GM12872 (cell line): ENCODE measurements around the gene TRIM61.

Source experiments
- TF ChIP-seq, protein P1 (sequence below): IDR thresholded peaks from 3 replicates; pipeline ENCODE4 v1.5.1; 2011; ENCODE audit warnings: low read depth, mild to moderate bottlenecking, low read length, moderate library complexity; ENCODE audit not compliant: insufficient read depth

Gene TRIM61

DNA sequence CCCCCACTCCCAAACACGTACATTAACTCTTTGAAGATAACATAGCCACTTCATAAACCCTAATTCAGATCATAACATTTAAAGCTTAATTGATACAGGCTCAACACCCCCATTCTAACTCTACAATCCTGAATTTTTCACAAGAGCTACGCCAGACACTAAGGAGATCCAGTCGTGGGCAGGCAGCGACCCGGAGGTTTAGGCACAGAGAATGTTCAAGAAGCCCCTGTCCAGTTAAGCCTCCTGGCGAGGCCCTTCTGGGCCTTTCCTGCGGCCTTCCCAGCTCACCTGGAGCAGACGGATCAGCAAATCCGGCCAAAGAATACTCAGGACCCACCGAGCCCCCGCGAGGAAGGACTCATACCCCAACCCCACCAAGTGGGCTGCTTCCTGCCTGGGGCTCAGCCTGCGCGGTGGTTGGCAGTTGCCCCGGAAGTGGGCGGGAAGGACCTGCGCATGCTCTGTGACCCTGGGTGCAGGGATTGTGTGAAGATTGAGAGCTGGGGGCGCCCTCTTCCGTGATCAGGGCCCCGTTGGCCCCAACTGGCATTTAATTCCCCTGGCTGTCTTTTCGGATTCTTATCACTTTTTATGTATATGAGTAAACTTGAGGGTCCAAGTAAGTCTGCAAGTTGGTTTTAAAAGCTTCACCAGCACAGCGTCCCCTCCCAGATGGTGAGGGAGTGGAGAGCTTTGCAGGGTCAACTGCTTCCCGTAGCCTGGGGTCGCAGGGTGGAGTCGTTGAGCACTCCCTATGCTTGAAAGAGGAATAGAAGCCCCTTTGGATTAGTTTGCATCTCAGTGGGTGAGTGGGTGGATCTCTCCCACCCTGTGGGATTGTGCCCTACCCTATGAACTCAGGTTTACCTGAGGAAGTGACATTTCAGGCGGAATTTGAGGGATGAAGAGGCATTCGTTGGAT, at the start of gene TRIM61:
TRIM61 (minus strand) TSS at position 415 of the 922 bp plus-strand sequence. CDS start 7,655 bp downstream, outside the sequence.
- TF ChIP-seq, protein P1, sequence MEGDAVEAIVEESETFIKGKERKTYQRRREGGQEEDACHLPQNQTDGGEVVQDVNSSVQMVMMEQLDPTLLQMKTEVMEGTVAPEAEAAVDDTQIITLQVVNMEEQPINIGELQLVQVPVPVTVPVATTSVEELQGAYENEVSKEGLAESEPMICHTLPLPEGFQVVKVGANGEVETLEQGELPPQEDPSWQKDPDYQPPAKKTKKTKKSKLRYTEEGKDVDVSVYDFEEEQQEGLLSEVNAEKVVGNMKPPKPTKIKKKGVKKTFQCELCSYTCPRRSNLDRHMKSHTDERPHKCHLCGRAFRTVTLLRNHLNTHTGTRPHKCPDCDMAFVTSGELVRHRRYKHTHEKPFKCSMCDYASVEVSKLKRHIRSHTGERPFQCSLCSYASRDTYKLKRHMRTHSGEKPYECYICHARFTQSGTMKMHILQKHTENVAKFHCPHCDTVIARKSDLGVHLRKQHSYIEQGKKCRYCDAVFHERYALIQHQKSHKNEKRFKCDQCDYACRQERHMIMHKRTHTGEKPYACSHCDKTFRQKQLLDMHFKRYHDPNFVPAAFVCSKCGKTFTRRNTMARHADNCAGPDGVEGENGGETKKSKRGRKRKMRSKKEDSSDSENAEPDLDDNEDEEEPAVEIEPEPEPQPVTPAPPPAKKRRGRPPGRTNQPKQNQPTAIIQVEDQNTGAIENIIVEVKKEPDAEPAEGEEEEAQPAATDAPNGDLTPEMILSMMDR: peak; percentile 48; the same call in 2 of the 3 replicates

DNA sequence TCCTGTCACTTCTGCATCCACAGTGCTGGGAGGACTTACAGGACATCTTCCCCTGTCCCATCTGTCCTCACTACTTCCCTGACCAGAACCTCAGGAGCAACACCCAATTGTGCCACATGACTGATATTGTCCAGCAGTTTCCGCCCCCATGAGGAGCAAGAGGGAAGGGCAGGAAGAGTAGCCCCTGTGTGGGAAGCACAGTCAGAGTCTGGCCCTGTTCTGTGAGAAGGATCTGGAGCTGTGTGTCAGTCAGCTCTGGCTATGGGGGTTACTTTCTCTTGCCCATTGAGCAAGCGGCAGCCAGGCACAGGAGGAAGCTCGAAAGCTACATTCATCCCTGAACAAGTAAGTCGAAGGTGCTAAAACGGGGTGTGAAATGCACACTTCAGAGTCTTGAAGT, 39.5 kb upstream of the TRIM61 start:
- TF ChIP-seq, protein P1: peak; percentile 42; the same call in 1 of the 3 replicates

DNA sequence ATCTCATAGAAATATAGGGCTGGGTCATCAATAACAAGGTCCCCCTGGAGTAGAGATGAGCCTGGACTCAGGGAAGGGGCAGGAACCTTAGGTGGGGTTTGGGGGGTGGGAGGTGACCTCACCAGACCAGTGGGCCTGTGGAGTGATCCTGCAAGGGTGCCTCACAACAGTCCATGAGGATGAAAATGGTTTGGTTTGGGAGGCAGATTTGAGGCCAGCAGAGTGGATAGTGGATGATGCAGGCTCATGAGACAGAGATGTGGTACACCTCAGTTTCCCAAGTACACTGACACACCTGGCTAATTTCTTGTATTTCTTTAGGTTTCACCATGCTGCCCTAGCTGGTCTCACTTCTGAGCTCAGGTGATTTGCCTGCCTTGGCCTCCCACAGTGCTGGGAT, 36.2 kb upstream of the TRIM61 start:
- TF ChIP-seq, protein P1: no peak

DNA sequence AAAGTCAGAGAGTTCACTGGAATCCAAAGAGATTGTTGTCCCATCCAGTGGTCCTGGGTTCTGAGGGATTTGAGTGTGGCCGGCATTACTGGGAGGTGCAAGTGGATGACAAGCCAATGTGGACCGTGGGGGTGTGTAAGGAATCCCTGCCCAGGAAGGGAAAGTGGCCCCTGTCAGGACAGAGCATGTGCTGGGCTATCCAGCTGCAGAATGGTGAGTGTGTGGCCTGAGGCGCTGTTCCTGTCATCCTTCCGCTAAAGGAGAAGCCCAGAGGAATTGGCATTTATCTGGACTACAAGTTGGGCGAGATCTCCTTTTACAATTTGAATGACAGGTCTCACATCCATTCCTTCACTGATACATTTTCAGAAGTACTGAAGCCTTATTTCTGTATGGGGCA, 33.9 kb upstream of the TRIM61 start:
- TF ChIP-seq, protein P1: no peak

DNA sequence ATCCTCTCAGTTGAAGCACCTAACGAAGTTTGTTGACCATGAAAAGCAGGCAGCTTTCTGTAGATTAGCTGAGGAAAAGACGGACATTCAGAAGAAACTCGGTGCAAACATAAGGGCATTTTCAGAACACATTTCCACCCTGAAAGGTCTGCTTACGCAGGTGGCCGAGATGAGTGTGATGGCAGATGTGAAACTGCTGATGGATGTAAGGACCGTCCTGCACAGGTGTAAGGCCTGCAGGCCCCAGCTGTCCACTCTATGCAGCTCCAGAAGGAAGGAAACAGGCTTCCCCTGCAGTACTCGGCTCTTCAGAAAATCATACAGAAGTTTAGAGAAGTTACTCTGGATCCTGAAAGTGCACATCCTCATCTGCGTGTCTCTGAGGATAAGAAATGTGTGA, 33.5 kb upstream of the TRIM61 start:
- TF ChIP-seq, protein P1: no peak

DNA sequence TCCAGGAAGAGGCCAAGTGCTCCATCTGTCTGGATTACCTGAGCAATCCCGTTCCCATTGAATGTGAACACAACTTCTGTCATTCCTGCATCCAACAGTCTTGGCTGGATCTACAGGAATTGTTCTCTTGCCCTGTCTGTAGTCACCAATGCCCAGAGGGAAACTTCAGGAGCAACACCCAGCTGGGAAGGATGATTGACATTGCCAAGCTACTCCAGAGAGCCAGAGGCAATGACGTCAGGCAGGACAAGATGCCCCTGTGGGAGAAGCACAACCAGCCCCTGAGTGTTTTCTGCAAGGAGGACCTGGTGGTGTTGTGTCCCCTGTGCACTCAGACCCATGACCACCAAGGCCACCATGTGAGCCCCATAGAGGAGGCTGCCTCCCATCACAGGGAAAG, 33.0 kb upstream of the TRIM61 start:
- TF ChIP-seq, protein P1: no peak

DNA sequence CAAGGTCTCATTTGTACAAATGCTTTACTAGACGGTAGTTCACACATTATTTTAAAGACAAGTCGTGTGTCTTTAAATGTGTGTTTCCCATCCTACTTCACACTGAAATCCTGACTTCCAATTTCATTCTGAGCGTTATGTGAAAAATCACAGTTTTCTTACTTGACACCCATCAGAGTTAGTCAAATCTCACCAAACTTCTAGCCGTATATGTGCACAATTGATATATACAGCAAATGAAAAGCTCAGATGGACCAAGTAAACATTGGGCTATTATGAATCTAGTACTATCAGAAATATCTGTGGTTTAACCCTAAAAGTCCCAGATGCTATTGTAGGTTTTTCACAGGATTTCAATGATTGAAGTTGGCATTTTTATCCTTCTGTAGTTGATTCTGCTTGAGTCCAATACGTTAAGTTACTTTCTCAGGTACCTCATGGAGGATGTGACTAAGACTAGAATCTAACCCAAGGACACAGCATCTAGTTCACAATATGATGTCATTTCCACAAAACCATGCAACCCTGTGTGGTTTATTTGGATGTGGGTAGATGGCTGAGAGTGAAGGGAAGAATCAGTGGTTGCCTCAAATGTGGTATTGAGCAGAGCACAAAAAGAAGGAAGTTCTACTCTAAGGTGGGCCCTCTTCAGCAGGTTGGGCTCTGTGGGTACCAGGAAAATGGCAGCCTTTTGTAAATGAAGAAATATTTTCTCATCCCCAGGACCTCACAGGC, 32.2 kb upstream of the TRIM61 start:
- TF ChIP-seq, protein P1: no peak
